Measurements from ENCODE around the gene WNK3. TPM values are rescaled to one million over a fixed set of nuclear protein-coding genes. Genes with fewer than 3 reads are reported as not detected.

The WNK3 gene
- total RNA-seq, 2 donors from 2014 or later = 4.1 to 4.4 TPM

GRCh38 chrX:54177306-54177705, 180.5 kb downstream of the WNK3 start:
- DNase-seq (ENCODE audit: low spot score) = no peak
- intact Hi-C loops (cut with DNase I) = no loop called here

GRCh38 chrX:54173791-54174190, 184.1 kb downstream of the WNK3 start:
- no peak for DNase-seq (ENCODE audit: low spot score)
- intact Hi-C loops (cut with DNase I) = no loop called here

DNA sequence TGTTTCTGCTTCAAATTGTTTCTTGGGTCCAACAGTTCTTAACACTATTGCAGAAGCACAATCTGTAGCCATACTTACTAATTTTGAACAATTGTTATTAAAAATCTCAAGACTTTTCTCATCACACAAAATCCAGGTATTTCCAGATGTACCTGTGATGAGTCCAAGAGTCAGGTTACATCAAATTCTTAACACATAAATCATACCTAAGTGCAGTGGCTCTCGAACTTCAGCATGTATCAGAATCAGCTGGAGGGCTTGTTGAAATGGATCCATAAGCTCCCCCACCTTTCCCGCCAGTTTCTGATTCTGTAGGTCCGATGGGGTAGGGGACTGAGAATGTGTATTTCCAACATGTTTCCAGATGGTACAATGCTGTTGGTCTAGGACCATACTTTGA, 185.4 kb downstream of the WNK3 start:
- DNase-seq (ENCODE audit: low spot score) = no peak
- intact Hi-C loops (cut with DNase I) = no loop called here

GRCh38 chrX:54171527-54172250, 186.2 kb downstream of the WNK3 start:
- intact Hi-C loops (cut with DNase I) = no loop called here
- DNase-seq (ENCODE audit: low spot score) = no peak

GRCh38 chrX:54171091-54171490, 186.8 kb downstream of the WNK3 start:
- DNase-seq (ENCODE audit: low spot score) = no peak
- intact Hi-C loops (cut with DNase I) = no loop called here

- intact Hi-C loops (cut with DNase I) = no loop called here
- no peak for DNase-seq (ENCODE audit: low spot score)
Measured at GRCh38 chrX:54166915-54167314, 190.9 kb downstream of the WNK3 start.

DNA sequence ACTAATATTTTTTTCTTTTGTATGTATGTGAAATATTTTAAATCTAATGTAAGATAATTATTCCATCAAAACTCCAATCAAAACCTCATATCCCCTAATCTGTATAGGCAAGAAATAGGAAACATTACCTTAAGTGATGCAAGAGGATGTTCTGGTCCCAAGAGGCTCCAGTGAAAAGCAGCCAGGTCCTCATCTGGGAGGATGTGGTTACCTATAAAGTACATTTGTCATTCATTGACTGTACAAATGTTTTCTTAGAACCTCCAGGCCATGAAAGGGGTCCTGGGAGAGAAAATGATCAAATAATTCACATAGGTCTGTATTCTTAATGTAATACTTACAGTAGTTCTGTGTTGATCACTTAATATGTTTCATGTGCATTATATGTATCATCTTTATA, 200.3 kb downstream of the WNK3 start:
- intact Hi-C loops (cut with DNase I) = no loop called here
- no peak for DNase-seq (ENCODE audit: low spot score)

Other genes with a start within 250 kb of the WNK3 start
- gene FAM120C, start 174.8 kb downstream of the WNK3 start, total RNA-seq = 1 to 10 TPM; 8.6 to 9.1 TPM
- gene TSR2, start 82.4 kb upstream of the WNK3 start, total RNA-seq = 10 to 100 TPM; 38.6 to 39.3 TPM
- 1 to 10 TPM; 7.6 to 9.6 TPM for gene FGD1, start 138.2 kb upstream of the WNK3 start, total RNA-seq
- gene GNL3L, start 172.2 kb upstream of the WNK3 start, total RNA-seq = 10 to 100 TPM; 26.3 to 28.5 TPM